ENCODE measurements around the gene CYP19A1. TPM values are rescaled to one million over a fixed set of nuclear protein-coding genes. Genes with fewer than 3 reads are reported as not detected.

The CYP19A1 gene
- total RNA-seq, 1 experiment from 2014 or later = not detected

- ChIA-PET POLR2A (no interaction called here), CTCF (no interaction called here)
- H3K27ac ChIP-seq (ENCODE audit: low read length) = no peak overlapping the region
- BruUV-seq (replicated peaks) = no TSS peak
- peaks cover 4% of the 10 kb centered on the region; the same call in 1 of the 2 replicates for H3K27me3 ChIP-seq (ENCODE audit: control insufficient read depth, insufficient read depth, low read length)
- no peaks in the 10 kb centered on the region for H3K9me3 ChIP-seq (ENCODE audit: control insufficient read depth, insufficient read depth, low read depth, low read length)
- H3K4me1 ChIP-seq (ENCODE audit: control insufficient read depth, insufficient read depth, low read length) = no peaks in the 10 kb centered on the region; the same call in 1 of the 2 replicates
- H3K36me3 ChIP-seq (ENCODE audit: control insufficient read depth, insufficient read depth, low read length) = no peaks in the 10 kb centered on the region
- H3K4me3 ChIP-seq (ENCODE audit: low read depth in 2 of 2, low read length in 2 of 2) = no peak overlapping the region
- no peak for TF ChIP-seq REST (IDR thresholded peaks at IDR 0.05; ENCODE audit: insufficient read depth in 1 of 2, low read depth in 2 of 2, low read length in 1 of 2)
- no peak for TF ChIP-seq TCF7L2 (IDR thresholded peaks at IDR 0.05; ENCODE audit: low read depth, low read length)
- no peak for TF ChIP-seq CTCF (IDR thresholded peaks at IDR 0.05)
- TF ChIP-seq POLR2AphosphoS5 (IDR thresholded peaks at IDR 0.05; ENCODE audit: low read depth, low read length) = no peak
- no peak for TF ChIP-seq SIN3A (IDR thresholded peaks at IDR 0.05; ENCODE audit: borderline replicate concordance, insufficient read depth, low read depth, low read length)
- ATAC-seq = no peak
- intact Hi-C loops (cut with micrococcal nuclease; ENCODE audit: unreplicated experiment) = no loop called here
- in situ Hi-C loops (cut with HindIII; ENCODE audit: low pct_unique_long_range_greater_than_20kb, low sequenced_read_pairs) = no loop called here
- DNase-seq (ENCODE audit: low read depth, low spot score) = no peak
These were observed 94.6 kb downstream of the CYP19A1 start for GRCh38 chr15:51243774-51244173.

GRCh38 chr15:51240066-51240465 lies 98.3 kb downstream of the CYP19A1 start:
- peaks cover 12% of the 10 kb centered on the region for H3K27me3 ChIP-seq (ENCODE audit: control insufficient read depth, insufficient read depth, low read length)

More at GRCh38 chr15:51240066-51240465, 98.3 kb downstream of the CYP19A1 start:
- TF ChIP-seq POLR2AphosphoS5 (IDR thresholded peaks at IDR 0.05; ENCODE audit: low read depth, low read length) (no peak), SIN3A (IDR thresholded peaks at IDR 0.05; ENCODE audit: borderline replicate concordance, insufficient read depth, low read depth, low read length) (no peak), REST (IDR thresholded peaks at IDR 0.05; ENCODE audit: insufficient read depth in 1 of 2, low read depth in 2 of 2, low read length in 1 of 2) (no peak), CTCF (IDR thresholded peaks at IDR 0.05) (no peak), TCF7L2 (IDR thresholded peaks at IDR 0.05; ENCODE audit: low read depth, low read length) (no peak)
- in situ Hi-C loops (cut with HindIII; ENCODE audit: low pct_unique_long_range_greater_than_20kb, low sequenced_read_pairs) = no loop called here
- no peaks in the 10 kb centered on the region for H3K36me3 ChIP-seq (ENCODE audit: control insufficient read depth, insufficient read depth, low read length)
- intact Hi-C loops (cut with micrococcal nuclease; ENCODE audit: unreplicated experiment) = no loop called here
- H3K27ac ChIP-seq (ENCODE audit: low read length) = no peak overlapping the region
- ChIA-PET CTCF (no interaction called here), POLR2A (interaction anchor here (0.6 kb wide), 1 partner anchor 58 kb away, joined by 3 read pairs; no protein-coding TSS in a partner anchor)
- BruUV-seq (replicated peaks) = no TSS peak
- no peak overlapping the region for H3K4me3 ChIP-seq (ENCODE audit: low read depth in 2 of 2, low read length in 2 of 2)
- DNase-seq (ENCODE audit: low read depth, low spot score) (no peak), ATAC-seq (no peak)
- H3K9me3 ChIP-seq (ENCODE audit: control insufficient read depth, insufficient read depth, low read depth, low read length) = no peaks in the 10 kb centered on the region
- no peaks in the 10 kb centered on the region; the same call in 1 of the 2 replicates for H3K4me1 ChIP-seq (ENCODE audit: control insufficient read depth, insufficient read depth, low read length)
